Endothelial cell of umbilical vein (primary cell): ENCODE data around the gene PLEKHA6.

Source experiments
- CTCF ChIP-seq, 2 donors: IDR thresholded peaks; 1 replicate in 1 of 2; 2 replicates in 1 of 2; pipeline ENCODE4 v1.5.1; 2011; ENCODE audit warnings: low read length in 2 of 2, mild to moderate bottlenecking in 2 of 2, moderate library complexity in 2 of 2, control low read depth in 1 of 2, inconsistent platforms in 1 of 2, low read depth in 1 of 2; ENCODE audit not compliant: insufficient read depth in 1 of 2; ENCODE audit errors: extremely low read depth in 1 of 2
- EZH2 ChIP-seq: IDR thresholded peaks from 2 replicates; pipeline ENCODE4 v1.6.1; 2012; ENCODE audit warnings: borderline replicate concordance, low read depth, mild to moderate bottlenecking, moderate library complexity, low read length, inconsistent platforms; ENCODE audit not compliant: severe bottlenecking
- FOS ChIP-seq: IDR thresholded peaks from 2 replicates; pipeline ENCODE4 v1.6.1; 2011; ENCODE audit warnings: mild to moderate bottlenecking, low read length, moderate library complexity, borderline replicate concordance; ENCODE audit not compliant: insufficient read depth
- MYC ChIP-seq: IDR thresholded peaks from one replicate; pipeline ENCODE4 v1.6.1; 2011; ENCODE audit warnings: mild to moderate bottlenecking, low read depth, low read length
- POLR2A ChIP-seq: IDR thresholded peaks from 2 replicates; pipeline ENCODE4 v1.6.1; 2012; ENCODE audit warnings: low read depth, mild to moderate bottlenecking, control low read depth, low read length
- POLR2AphosphoS5 ChIP-seq: IDR thresholded peaks from 2 replicates; pipeline ENCODE4 v1.6.1; 2012; ENCODE audit warnings: low read depth, mild to moderate bottlenecking, control low read depth, low read length, moderate library complexity; ENCODE audit not compliant: insufficient read depth

DNA sequence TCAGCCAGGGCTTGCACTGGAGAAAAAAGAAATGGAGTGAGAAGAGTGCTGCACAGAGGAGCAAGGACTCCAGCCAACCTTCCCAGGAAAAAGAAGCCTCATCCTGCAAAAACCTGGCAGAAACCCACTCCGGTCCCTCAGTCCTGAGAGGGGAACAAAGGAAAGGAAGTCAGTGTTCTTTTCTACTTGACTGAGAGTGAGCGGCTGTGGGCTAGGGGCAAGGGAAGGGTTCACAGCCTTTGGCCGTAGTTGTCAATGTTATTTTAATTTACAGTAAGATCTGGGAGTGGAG is 137.0 kb downstream of the PLEKHA6 start:
- TF ChIP-seq POLR2A (no peak), CTCF (IDR thresholded peaks at IDR 0.05; ENCODE audit: extremely low read depth in 1 of 2, insufficient read depth in 1 of 2, low read depth in 1 of 2, low read length in 2 of 2) (no peak), FOS (no peak), MYC (no peak), EZH2 (no peak), POLR2AphosphoS5 (no peak)
